Activated CD8-positive, alpha-beta memory T cell treated with anti-CD3 and anti-CD28 coated beads, Interleukin-2, amount 50 U/mL, for 1 hour (primary cell): Measurements from ENCODE around the gene RFX1.
"Not testable (repeated sequence)": the region's sequence is repeated elsewhere in the genome, so short reads cannot be mapped to it uniquely, and the experiment has no call there.

Experiments
- DNase-seq: peaks from one replicate; pipeline ENCODE4 v3.0.0-alpha.2; 2020; ENCODE audit errors: extremely low read depth

The RFX1 gene

GRCh38 chr19:13979686-13980085 is 26.4 kb downstream of the RFX1 start:
- DNase-seq, result no peak

- no peak for DNase-seq
These were observed 26.9 kb downstream of the RFX1 start for GRCh38 chr19:13979244-13979615.

GRCh38 chr19:13978351-13979243 is 27.5 kb downstream of the RFX1 start:
- no peak for DNase-seq

- DNase-seq, result no peak
These were observed 28.3 kb downstream of the RFX1 start for GRCh38 chr19:13977803-13978202.

GRCh38 chr19:13976446-13976845 is 29.7 kb downstream of the RFX1 start:
- no peak for DNase-seq

- no peak for DNase-seq
These were observed 30.2 kb downstream of the RFX1 start for GRCh38 chr19:13975870-13976269.

GRCh38 chr19:13974073-13974472 is 32.0 kb downstream of the RFX1 start:
- no peak for DNase-seq

- DNase-seq, result not testable (repeated sequence)
These were observed 32.6 kb downstream of the RFX1 start for GRCh38 chr19:13973479-13973878.

GRCh38 chr19:13972368-13973155 is 33.6 kb downstream of the RFX1 start:
- no peak for DNase-seq

GRCh38 chr19:13971868-13972267 is 34.3 kb downstream of the RFX1 start:
- not testable (repeated sequence) for DNase-seq

GRCh38 chr19:13969897-13970296 is 36.2 kb downstream of the RFX1 start:
- DNase-seq, result no peak

- DNase-seq, result no peak
These were observed 37.1 kb downstream of the RFX1 start for GRCh38 chr19:13968999-13969398.

- DNase-seq, result no peak
These were observed 37.7 kb downstream of the RFX1 start for GRCh38 chr19:13968383-13968935.

GRCh38 chr19:13967206-13967605 is 38.9 kb downstream of the RFX1 start:
- DNase-seq, result not testable (repeated sequence)

GRCh38 chr19:13966684-13967128 is 39.4 kb downstream of the RFX1 start:
- no peak for DNase-seq

- DNase-seq, result no peak
These were observed 40.0 kb downstream of the RFX1 start for GRCh38 chr19:13965926-13966683.

- no peak for DNase-seq
These were observed 40.7 kb downstream of the RFX1 start for GRCh38 chr19:13965377-13965896.

- DNase-seq, result no peak
These were observed 41.3 kb downstream of the RFX1 start for GRCh38 chr19:13964776-13965175.

GRCh38 chr19:13963603-13964105 is 42.5 kb downstream of the RFX1 start:
- no peak for DNase-seq

- DNase-seq, result no peak
These were observed 43.2 kb downstream of the RFX1 start for GRCh38 chr19:13962699-13963602.
